GM19452 (cell line): ENCODE measurements around the gene HCRTR2.

ENCODE experiments used
- ATAC-seq: cut with Tn5 transposase; IDR thresholded peaks from one replicate; pipeline ENCODE4 v1.9.1; 2021; ENCODE audit not compliant: unreplicated experiment

The HCRTR2 gene

DNA sequence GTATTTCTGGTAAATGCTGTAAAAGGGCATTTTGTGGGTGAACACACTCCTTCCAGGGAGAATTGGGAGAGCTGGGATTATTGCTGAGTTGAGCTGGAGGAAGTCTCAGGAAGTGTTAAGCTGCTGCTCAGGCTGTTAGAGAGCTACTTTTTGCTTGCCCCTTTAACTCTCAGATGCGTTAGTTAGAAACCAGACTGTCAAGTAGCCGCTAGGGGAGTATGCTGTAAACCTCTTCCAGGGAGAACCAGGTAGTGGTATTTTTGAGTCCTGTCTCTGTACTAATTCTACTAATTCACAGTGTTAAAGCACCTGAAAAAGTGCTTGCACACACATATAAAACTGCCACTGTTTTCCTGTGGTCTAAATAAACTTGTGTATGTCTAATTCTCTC is 146.4 kb downstream of the HCRTR2 start:
- no peak for ATAC-seq

DNA sequence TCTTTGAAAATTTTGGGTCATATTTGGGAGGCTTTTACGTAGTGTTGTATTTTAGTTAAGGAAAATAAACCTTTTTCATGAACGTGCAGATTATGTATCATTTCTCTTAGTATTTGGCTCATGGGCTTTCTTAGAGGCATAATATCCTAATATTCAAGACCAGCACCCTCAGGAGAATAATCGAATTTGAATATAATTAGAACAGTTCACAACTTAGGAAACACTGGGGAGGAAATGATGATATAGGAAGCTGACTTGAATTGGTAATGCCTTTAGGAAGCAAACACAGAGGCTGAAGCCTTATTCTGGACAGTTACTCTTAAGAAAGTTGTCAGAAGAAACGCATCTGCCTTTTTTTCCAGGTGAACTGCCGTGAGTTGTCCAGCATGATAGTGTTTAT is 152.9 kb downstream of the HCRTR2 start, which contains the start of gene GFRAL:
GFRAL (plus strand) TSS at position 301 of the 400 bp plus-strand sequence; CDS start at position 387, 86 bp downstream.
- no peak for ATAC-seq
